ENCODE results near the gene VWA8. TPM values are rescaled to one million over a fixed set of nuclear protein-coding genes. Genes with fewer than 3 reads are reported as not detected.
A peak's percentile ranks its signal among the peaks of the same experiment; 100 is the strongest.
"Not testable (repeated sequence)": the region's sequence is repeated elsewhere in the genome, so short reads cannot be mapped to it uniquely, and the experiment has no call there.

VWA8 gene
- total RNA-seq, 2 experiments from 2014 or later = 21.7 to 26.2 TPM

- H3K4me3 Mint-ChIP-seq = no peak overlapping the region
- H3K27ac Mint-ChIP-seq = no peak overlapping the region
Measured at GRCh38 chr13:41765020-41765419, 195.9 kb downstream of the VWA8 start.

GRCh38 chr13:41764558-41764957 lies 196.4 kb downstream of the VWA8 start:
- CTCF ChIA-PET = interaction anchor here (0.7 kb wide), 1 partner anchor 42 kb away, joined by 3 read pairs; no protein-coding TSS in a partner anchor
- Mint-ChIP-seq H3K27ac (no peak overlapping the region), H3K4me1 (peaks cover 23% of the 10 kb centered on the region), H3K9me3 (ENCODE audit: low read depth) (no peaks in the 10 kb centered on the region), H3K4me3 (no peak overlapping the region), H3K27me3 (no peaks in the 10 kb centered on the region), H3K36me3 (ENCODE audit: low read depth) (peaks cover 14% of the 10 kb centered on the region)
- POLR2A ChIA-PET = no interaction called here
- DNase-seq (no peak), ATAC-seq (peak; percentile 39)
- intact Hi-C loops (cut with DNase I, micrococcal nuclease) = no loop called here

More at GRCh38 chr13:41765020-41765419, 195.9 kb downstream of the VWA8 start:
- CTCF ChIA-PET = no interaction called here
- DNase-seq = no peak
- POLR2A ChIA-PET = no interaction called here
- Mint-ChIP-seq H3K4me1 (peaks cover 23% of the 10 kb centered on the region), H3K36me3 (ENCODE audit: low read depth) (peaks cover 10% of the 10 kb centered on the region), H3K27me3 (no peaks in the 10 kb centered on the region), H3K9me3 (ENCODE audit: low read depth) (no peaks in the 10 kb centered on the region)
- intact Hi-C loops (cut with DNase I, micrococcal nuclease) = no loop called here
- ATAC-seq = no peak

GRCh38 chr13:41763782-41764181 lies 197.1 kb downstream of the VWA8 start:
- ATAC-seq = no peak
- no peaks in the 10 kb centered on the region for H3K27me3 Mint-ChIP-seq
- no peak overlapping the region for H3K4me3 Mint-ChIP-seq
- H3K36me3 Mint-ChIP-seq (ENCODE audit: low read depth) = peaks cover 20% of the 10 kb centered on the region
- DNase-seq = no peak
- CTCF ChIA-PET = interaction anchor here (0.6 to 0.7 kb wide), 2 partner anchors 43 to 523 kb away, joined by 3 read pairs; no protein-coding TSS in a partner anchor
- intact Hi-C loops (cut with DNase I, micrococcal nuclease) = no loop called here
- H3K4me1 Mint-ChIP-seq = peaks cover 23% of the 10 kb centered on the region
- POLR2A ChIA-PET = no interaction called here
- H3K27ac Mint-ChIP-seq = no peak overlapping the region
- no peaks in the 10 kb centered on the region for H3K9me3 Mint-ChIP-seq (ENCODE audit: low read depth)

DNA sequence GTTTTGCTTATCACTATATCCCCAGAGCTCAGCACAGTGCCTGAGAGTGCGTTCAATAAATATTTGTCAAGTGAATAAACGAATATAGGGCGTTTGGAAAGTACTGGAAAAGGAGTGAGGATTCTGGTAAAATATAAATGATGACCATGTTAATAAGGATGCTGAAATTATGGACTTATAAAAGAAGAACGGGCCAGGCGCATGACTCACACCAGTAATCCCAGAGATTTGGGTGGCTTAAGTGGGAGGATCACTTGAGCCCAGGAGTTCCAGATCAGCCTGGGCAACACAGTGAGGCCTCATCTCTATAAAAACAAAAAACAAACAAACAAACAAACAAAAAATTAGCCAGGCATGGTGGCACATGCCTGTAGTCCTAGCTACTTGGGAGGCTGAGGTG lies 198.1 kb downstream of the VWA8 start:
- Mint-ChIP-seq H3K27me3 (no peaks in the 10 kb centered on the region), H3K9me3 (ENCODE audit: low read depth) (no peaks in the 10 kb centered on the region), H3K4me3 (no peak overlapping the region), H3K4me1 (peaks cover 23% of the 10 kb centered on the region), H3K27ac (no peak overlapping the region), H3K36me3 (ENCODE audit: low read depth) (peaks cover 22% of the 10 kb centered on the region)
- intact Hi-C loops (cut with DNase I, micrococcal nuclease) = no loop called here
- POLR2A ChIA-PET = no interaction called here
- DNase-seq (no peak), ATAC-seq (no peak)
- CTCF ChIA-PET = no interaction called here

DNA sequence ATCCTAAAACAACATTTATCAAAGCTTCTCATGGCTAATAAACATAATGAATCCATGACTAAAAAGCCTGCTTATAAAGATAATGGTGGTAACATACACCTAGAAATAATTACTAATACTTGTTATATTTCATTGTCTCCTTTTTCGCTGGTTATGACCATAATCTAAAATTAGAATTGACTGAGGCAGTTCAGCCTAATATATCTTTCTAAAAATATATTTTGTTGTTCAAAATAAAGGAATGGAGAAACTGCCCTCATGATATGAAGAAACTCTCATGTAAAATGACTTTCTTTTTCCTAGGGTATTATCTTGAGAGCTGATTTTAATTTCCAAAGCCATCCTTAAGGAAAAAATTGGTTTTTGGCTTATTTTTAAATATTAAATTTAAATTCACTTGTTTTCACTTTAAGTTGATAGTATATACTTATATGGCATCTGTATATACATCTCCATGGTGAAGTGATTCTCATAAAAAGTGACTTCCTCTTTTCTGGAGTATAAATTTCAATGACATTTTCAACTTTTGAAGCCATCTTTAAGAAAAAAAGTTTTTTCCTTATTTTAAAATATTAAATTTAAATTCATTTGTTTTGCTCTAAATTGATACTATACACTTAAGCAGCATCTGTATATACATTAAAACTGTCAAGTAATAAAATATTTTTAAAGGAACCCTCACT lies 204.6 kb downstream of the VWA8 start:
- ATAC-seq (no peak), DNase-seq (no peak)
- CTCF ChIA-PET = interaction anchor here (0.6 kb wide), 1 partner anchor 40 kb away, joined by 3 read pairs; no protein-coding TSS in a partner anchor
- POLR2A ChIA-PET = no interaction called here
- intact Hi-C loops (cut with DNase I, micrococcal nuclease) = no loop called here
- no peaks in the 10 kb centered on the region for H3K27me3 Mint-ChIP-seq
- no peak overlapping the region for H3K4me3 Mint-ChIP-seq
- H3K36me3 Mint-ChIP-seq (ENCODE audit: low read depth) = peaks cover 42% of the 10 kb centered on the region
- no peaks in the 10 kb centered on the region for H3K4me1 Mint-ChIP-seq
- no peaks in the 10 kb centered on the region for H3K9me3 Mint-ChIP-seq (ENCODE audit: low read depth)
- no peak overlapping the region for H3K27ac Mint-ChIP-seq

- Mint-ChIP-seq H3K4me1 (no peaks in the 10 kb centered on the region), H3K27ac (no peak overlapping the region), H3K9me3 (ENCODE audit: low read depth) (no peaks in the 10 kb centered on the region), H3K4me3 (no peak overlapping the region), H3K27me3 (no peaks in the 10 kb centered on the region), H3K36me3 (ENCODE audit: low read depth) (peaks cover 48% of the 10 kb centered on the region)
- ChIA-PET POLR2A (no interaction called here), CTCF (no interaction called here)
- ATAC-seq (no peak), DNase-seq (no peak)
- intact Hi-C loops (cut with DNase I, micrococcal nuclease) = no loop called here
Measured at GRCh38 chr13:41751734-41752445, 209.0 kb downstream of the VWA8 start.

DNA sequence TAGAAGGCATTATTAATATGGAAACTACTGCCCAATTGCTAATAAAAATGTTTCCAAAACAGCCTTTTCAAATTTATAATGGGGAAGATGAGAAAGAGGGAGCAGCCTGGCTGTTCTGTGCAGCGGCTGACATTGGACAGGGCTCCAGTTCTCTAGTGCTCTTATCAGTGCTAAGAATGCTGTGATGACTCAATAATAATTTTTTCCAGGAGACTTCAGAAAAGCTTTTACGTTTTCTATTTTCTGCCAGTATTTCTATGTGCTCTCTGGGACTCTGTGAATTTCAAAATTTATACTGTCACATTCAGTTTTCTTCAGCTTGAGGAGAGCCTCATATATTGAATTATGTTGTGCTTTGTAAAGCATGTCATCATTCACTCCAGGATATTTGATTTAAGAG lies 209.6 kb downstream of the VWA8 start:
- DNase-seq (no peak), ATAC-seq (no peak)
- CTCF ChIA-PET = no interaction called here
- H3K27me3 Mint-ChIP-seq = no peaks in the 10 kb centered on the region
- intact Hi-C loops (cut with DNase I, micrococcal nuclease) = no loop called here
- no peak overlapping the region for H3K4me3 Mint-ChIP-seq
- H3K4me1 Mint-ChIP-seq = no peaks in the 10 kb centered on the region
- POLR2A ChIA-PET = no interaction called here
- H3K9me3 Mint-ChIP-seq (ENCODE audit: low read depth) = no peaks in the 10 kb centered on the region
- no peak overlapping the region for H3K27ac Mint-ChIP-seq
- H3K36me3 Mint-ChIP-seq (ENCODE audit: low read depth) = peaks cover 53% of the 10 kb centered on the region

- Mint-ChIP-seq H3K4me1 (no peaks in the 10 kb centered on the region), H3K9me3 (ENCODE audit: low read depth) (no peaks in the 10 kb centered on the region), H3K27ac (no peak overlapping the region), H3K36me3 (ENCODE audit: low read depth) (peaks cover 50% of the 10 kb centered on the region), H3K4me3 (no peak overlapping the region), H3K27me3 (no peaks in the 10 kb centered on the region)
- intact Hi-C loops (cut with DNase I, micrococcal nuclease) = no loop called here
- CTCF ChIA-PET = interaction anchor here (0.7 kb wide), 2 partner anchors 9 to 471 kb away, joined by 3 read pairs; no protein-coding TSS in a partner anchor
- ATAC-seq (no peak), DNase-seq (no peak)
- POLR2A ChIA-PET = no interaction called here
Measured at GRCh38 chr13:41746259-41746658, 214.7 kb downstream of the VWA8 start.

- POLR2A ChIA-PET; H3K9me3 Mint-ChIP-seq (ENCODE audit: low read depth); H3K27ac Mint-ChIP-seq; H3K4me3 Mint-ChIP-seq; ATAC-seq; H3K27me3 Mint-ChIP-seq; intact Hi-C loops (cut with DNase I, micrococcal nuclease); H3K4me1 Mint-ChIP-seq; DNase-seq: not testable (repeated sequence)
- H3K36me3 Mint-ChIP-seq (ENCODE audit: low read depth) = peaks cover 49% of the 10 kb centered on the region
- CTCF ChIA-PET = interaction anchor here (0.7 kb wide), 2 partner anchors 9 to 471 kb away, joined by 3 read pairs; no protein-coding TSS in a partner anchor
Measured at GRCh38 chr13:41745496-41745895, 215.4 kb downstream of the VWA8 start.

- intact Hi-C loops (cut with DNase I, micrococcal nuclease) = no loop called here
- no peak for DNase-seq
- CTCF ChIA-PET = interaction anchor here (0.6 to 1.1 kb wide), 3 partner anchors 8 to 14 kb away, joined by 3 to 4 read pairs (median 3); no protein-coding TSS in a partner anchor
Measured at GRCh38 chr13:41742917-41743552, 217.9 kb downstream of the VWA8 start.

DNA sequence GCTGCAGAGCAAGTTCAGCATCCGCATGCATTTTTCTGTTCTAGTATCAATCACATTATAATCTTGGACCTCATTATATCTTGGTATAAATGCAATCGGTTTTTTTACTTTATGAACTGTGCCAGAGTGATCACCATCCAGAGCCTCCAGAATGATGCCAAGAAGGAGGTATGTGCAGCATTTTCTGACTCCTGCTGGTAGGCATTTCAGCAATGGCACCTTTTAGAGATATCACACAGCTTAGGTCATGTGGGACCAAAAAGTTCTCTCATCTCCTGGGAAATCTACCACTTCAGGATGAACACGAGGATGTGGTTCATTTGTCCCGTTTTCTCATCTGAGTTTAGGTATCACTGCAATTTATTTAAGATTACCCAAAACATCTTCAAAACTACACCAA lies 220.4 kb downstream of the VWA8 start:
- CTCF ChIA-PET = no interaction called here
- POLR2A ChIA-PET = no interaction called here
- ATAC-seq = no peak

More at GRCh38 chr13:41742917-41743552, 217.9 kb downstream of the VWA8 start:
- H3K4me3 Mint-ChIP-seq = no peak overlapping the region
- no peak overlapping the region for H3K27ac Mint-ChIP-seq
- no peaks in the 10 kb centered on the region for H3K4me1 Mint-ChIP-seq
- no peak for ATAC-seq
- POLR2A ChIA-PET = no interaction called here
- peaks cover 25% of the 10 kb centered on the region for H3K36me3 Mint-ChIP-seq (ENCODE audit: low read depth)
- no peaks in the 10 kb centered on the region for H3K27me3 Mint-ChIP-seq
- no peaks in the 10 kb centered on the region for H3K9me3 Mint-ChIP-seq (ENCODE audit: low read depth)

More for the DNA sequence above, 220.4 kb downstream of the VWA8 start:
- DNase-seq = no peak
- Mint-ChIP-seq H3K27me3 (no peaks in the 10 kb centered on the region), H3K36me3 (ENCODE audit: low read depth) (peaks cover 11% of the 10 kb centered on the region), H3K4me3 (no peak overlapping the region), H3K9me3 (ENCODE audit: low read depth) (no peaks in the 10 kb centered on the region), H3K4me1 (no peaks in the 10 kb centered on the region), H3K27ac (no peak overlapping the region)
- intact Hi-C loops (cut with DNase I, micrococcal nuclease) = no loop called here
